Epithelial cell of proximal tubule (primary cell): ENCODE measurements around the gene DBI. TPM values are rescaled to one million over a fixed set of nuclear protein-coding genes. Genes with fewer than 3 reads are reported as not detected.

Experiments
- DNase-seq: peaks from one replicate; pipeline ENCODE4 v3.0.0-alpha.2; 2011; ENCODE audit warnings: low read depth
- H3K4me3 ChIP-seq: 2 replicates; pipeline ENCODE4 v1.5.1; 2011; ENCODE audit warnings: low read depth, mild to moderate bottlenecking, low read length
- CTCF ChIP-seq: conservative IDR thresholded peaks from 2 replicates; pipeline ENCODE4 v1.5.1; 2012; ENCODE audit warnings: low read depth, mild to moderate bottlenecking, low read length
- total RNA-seq: library from RNA; depleted of rRNA; stranded (reverse); fragments of >200 nt; gene quantifications from 2 replicates; pipeline ENCODE4 v1.2.3, GENCODE V29; 2015

Gene DBI
- total RNA-seq, 1 donor from 2014 or later: 134 TPM

GRCh38 chr2:119421304-119421703 is 54.5 kb downstream of the DBI start:
- no peak overlapping the region for H3K4me3 ChIP-seq
- no peak for DNase-seq
- TF ChIP-seq CTCF: no peak

GRCh38 chr2:119421741-119422140 is 55.0 kb downstream of the DBI start:
- DNase-seq: no peak
- H3K4me3 ChIP-seq: no peak overlapping the region
- no peak for TF ChIP-seq CTCF

Other genes with a start within 250 kb of the DBI start
- gene C1QL2, start 208.2 kb upstream of the DBI start, total RNA-seq: not detected in 2 replicates
- gene STEAP3, start 143.1 kb upstream of the DBI start, total RNA-seq: 27.8 and 35.1 TPM in 2 replicates
- 5.4 and 9.3 TPM in 2 replicates for gene C2orf76, start 143 bp upstream of the DBI start, total RNA-seq
- gene TMEM37, start 64.9 kb downstream of the DBI start, total RNA-seq: 0.36 and 1.2 TPM in 2 replicates
- gene SCTR, start 157.5 kb downstream of the DBI start, total RNA-seq: not detected in 2 replicates
- gene CFAP221, start 177.5 kb downstream of the DBI start, total RNA-seq: 0.80 TPM in 1 of 2 replicates, not detected in the other